Panc1 (cell line): Measurements from ENCODE around the gene SND1.

Experiments used
- POLR2AphosphoS5 ChIP-seq: IDR thresholded peaks from 2 replicates; pipeline ENCODE4 v1.6.1; 2012; ENCODE audit warnings: mild to moderate bottlenecking, low read depth, low read length, moderate library complexity
- TCF7L2 ChIP-seq: IDR thresholded peaks from 2 replicates; pipeline ENCODE4 v1.6.1; 2011; ENCODE audit warnings: mild to moderate bottlenecking, low read depth, low read length, inconsistent platforms
- TF ChIP-seq, protein P1 (sequence below): fragments of 450-650 bp; IDR thresholded peaks from 2 replicates; pipeline ENCODE4 v1.5.1; 2017; ENCODE audit warnings: mild to moderate bottlenecking

DNA sequence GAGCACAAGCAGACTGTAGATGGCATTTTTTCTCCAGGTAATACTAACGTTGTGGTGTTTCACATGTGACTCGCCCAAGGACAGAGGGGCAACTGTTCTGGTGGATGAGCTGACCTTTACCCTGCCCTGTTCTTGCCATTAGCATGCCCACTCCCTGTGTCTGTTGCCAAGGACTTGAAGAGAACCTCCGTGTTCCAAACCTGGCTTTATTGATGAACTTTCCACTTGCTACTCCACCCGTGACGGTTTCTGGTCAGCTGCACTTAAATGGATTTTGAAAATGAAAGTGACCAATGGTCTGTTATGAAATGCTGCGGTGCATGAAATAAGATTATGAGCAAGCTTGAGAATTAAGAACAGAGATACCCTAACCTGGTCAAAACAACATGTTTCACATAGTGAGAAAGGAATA lies 348.9 kb downstream of the SND1 start:
- TF ChIP-seq, protein P1, sequence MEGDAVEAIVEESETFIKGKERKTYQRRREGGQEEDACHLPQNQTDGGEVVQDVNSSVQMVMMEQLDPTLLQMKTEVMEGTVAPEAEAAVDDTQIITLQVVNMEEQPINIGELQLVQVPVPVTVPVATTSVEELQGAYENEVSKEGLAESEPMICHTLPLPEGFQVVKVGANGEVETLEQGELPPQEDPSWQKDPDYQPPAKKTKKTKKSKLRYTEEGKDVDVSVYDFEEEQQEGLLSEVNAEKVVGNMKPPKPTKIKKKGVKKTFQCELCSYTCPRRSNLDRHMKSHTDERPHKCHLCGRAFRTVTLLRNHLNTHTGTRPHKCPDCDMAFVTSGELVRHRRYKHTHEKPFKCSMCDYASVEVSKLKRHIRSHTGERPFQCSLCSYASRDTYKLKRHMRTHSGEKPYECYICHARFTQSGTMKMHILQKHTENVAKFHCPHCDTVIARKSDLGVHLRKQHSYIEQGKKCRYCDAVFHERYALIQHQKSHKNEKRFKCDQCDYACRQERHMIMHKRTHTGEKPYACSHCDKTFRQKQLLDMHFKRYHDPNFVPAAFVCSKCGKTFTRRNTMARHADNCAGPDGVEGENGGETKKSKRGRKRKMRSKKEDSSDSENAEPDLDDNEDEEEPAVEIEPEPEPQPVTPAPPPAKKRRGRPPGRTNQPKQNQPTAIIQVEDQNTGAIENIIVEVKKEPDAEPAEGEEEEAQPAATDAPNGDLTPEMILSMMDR: no peak
- no peak for TF ChIP-seq POLR2AphosphoS5
- no peak for TF ChIP-seq TCF7L2
